ENCODE data around the gene DOCK3.

The DOCK3 gene

DNA sequence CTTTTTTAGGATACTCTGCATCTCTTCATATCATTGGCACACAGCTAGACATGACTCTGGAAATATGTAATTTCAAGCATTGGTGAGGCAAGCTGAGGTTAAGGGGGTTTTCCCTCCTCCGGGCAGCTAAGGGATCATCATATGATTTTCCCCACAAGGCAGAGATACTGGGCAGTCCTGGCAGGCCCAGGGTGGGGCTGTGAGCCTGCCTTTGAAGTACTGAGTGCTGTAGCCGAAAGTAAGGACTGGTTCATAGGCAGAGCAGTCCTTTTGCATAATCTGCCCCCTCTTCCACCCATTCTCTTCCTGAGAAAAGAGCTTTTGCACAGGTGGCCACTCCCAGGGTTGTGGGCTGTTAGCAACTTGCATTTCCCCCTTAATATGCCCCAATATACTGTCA, 541.6 kb downstream of the DOCK3 start:
- no peaks in the 10 kb centered on the region for H3K4me1 ChIP-seq (ENCODE audit: low read length)
- H3K9ac ChIP-seq (ENCODE audit: low read length) = no peak overlapping the region
- no peak overlapping the region for H3K4me3 ChIP-seq (ENCODE audit: low read length)
- no peaks in the 10 kb centered on the region for H3K27me3 ChIP-seq (ENCODE audit: low read depth, low read length)
- no peak overlapping the region for H3K4me2 ChIP-seq (ENCODE audit: low read length)
- H4K20me1 ChIP-seq (ENCODE audit: insufficient read depth, low read length) = no peaks in the 10 kb centered on the region
- H3K79me2 ChIP-seq (ENCODE audit: low read length) = no peaks in the 10 kb centered on the region
- TF ChIP-seq EZH2phosphoT487 (IDR thresholded peaks at IDR 0.05; ENCODE audit: low read depth) = no peak
- TF ChIP-seq, protein P1, sequence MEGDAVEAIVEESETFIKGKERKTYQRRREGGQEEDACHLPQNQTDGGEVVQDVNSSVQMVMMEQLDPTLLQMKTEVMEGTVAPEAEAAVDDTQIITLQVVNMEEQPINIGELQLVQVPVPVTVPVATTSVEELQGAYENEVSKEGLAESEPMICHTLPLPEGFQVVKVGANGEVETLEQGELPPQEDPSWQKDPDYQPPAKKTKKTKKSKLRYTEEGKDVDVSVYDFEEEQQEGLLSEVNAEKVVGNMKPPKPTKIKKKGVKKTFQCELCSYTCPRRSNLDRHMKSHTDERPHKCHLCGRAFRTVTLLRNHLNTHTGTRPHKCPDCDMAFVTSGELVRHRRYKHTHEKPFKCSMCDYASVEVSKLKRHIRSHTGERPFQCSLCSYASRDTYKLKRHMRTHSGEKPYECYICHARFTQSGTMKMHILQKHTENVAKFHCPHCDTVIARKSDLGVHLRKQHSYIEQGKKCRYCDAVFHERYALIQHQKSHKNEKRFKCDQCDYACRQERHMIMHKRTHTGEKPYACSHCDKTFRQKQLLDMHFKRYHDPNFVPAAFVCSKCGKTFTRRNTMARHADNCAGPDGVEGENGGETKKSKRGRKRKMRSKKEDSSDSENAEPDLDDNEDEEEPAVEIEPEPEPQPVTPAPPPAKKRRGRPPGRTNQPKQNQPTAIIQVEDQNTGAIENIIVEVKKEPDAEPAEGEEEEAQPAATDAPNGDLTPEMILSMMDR (IDR thresholded peaks at IDR 0.05; ENCODE audit: low read depth, low read length) = no peak
- no peak overlapping the region for H3K27ac ChIP-seq (ENCODE audit: low read length)
- H2AFZ ChIP-seq (ENCODE audit: low read depth, low read length) = no peak overlapping the region
- no peaks in the 10 kb centered on the region for H3K9me3 ChIP-seq (ENCODE audit: insufficient read depth, low read length)
- no peaks in the 10 kb centered on the region for H3K36me3 ChIP-seq (replicated peaks; ENCODE audit: low read depth, low read length)

DNA sequence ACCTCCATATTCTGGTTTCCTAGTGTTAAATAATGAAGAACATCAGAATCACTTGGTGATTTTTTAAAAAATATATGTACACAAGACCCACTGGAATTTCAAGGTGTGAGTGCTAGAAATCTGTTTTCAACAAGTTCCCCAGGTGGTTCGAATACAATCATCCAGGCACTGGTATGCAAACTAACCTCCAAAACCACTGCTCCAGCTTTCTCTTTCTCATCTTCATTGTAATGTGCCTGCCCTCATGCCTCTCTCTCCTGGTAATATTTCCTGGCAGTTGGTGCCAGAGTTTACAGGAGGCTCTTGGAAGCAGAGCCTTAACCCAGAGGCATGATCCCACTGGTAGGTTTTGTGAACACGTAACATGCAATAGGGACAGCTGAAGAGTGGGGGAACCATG, 547.2 kb downstream of the DOCK3 start:
- Histone ChIP-seq H3K27me3 (ENCODE audit: low read depth, low read length) (peaks cover 3% of the 10 kb centered on the region; the same call in 1 of the 2 replicates), H3K36me3 (replicated peaks; ENCODE audit: low read depth, low read length) (no peaks in the 10 kb centered on the region), H3K79me2 (ENCODE audit: low read length) (no peaks in the 10 kb centered on the region), H3K9me3 (ENCODE audit: insufficient read depth, low read length) (no peaks in the 10 kb centered on the region), H3K9ac (ENCODE audit: low read length) (no peak overlapping the region), H3K4me3 (ENCODE audit: low read length) (no peak overlapping the region), H3K4me1 (ENCODE audit: low read length) (no peaks in the 10 kb centered on the region), H3K4me2 (ENCODE audit: low read length) (no peak overlapping the region), H4K20me1 (ENCODE audit: insufficient read depth, low read length) (no peaks in the 10 kb centered on the region), H2AFZ (ENCODE audit: low read depth, low read length) (no peak overlapping the region), H3K27ac (ENCODE audit: low read length) (no peak overlapping the region)
- TF ChIP-seq, protein P1 (IDR thresholded peaks at IDR 0.05; ENCODE audit: low read depth, low read length) = no peak
- no peak for TF ChIP-seq EZH2phosphoT487 (IDR thresholded peaks at IDR 0.05; ENCODE audit: low read depth)

DNA sequence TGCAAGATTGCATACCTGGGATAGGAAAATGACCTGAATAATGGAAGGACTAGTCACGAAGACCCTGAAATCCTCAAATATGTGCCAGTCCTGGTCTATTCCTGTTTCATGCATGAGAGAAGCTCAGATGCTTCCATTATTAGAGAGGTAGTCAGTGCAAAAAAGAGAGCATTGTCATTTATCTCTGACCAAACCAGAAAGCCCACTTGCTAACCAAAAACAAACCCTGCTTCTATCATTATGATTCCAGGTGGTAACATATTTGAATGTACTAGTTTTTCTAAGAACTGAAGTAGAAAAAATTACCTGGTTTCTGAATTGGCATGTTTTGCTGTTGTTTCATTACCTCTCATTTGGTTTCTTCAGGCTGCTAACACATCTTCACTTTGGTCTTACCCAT, 549.6 kb downstream of the DOCK3 start:
- H3K9me3 ChIP-seq (ENCODE audit: insufficient read depth, low read length) = no peaks in the 10 kb centered on the region
- H3K27ac ChIP-seq (ENCODE audit: low read length) = no peak overlapping the region
- no peaks in the 10 kb centered on the region for H4K20me1 ChIP-seq (ENCODE audit: insufficient read depth, low read length)
- H3K4me2 ChIP-seq (ENCODE audit: low read length) = no peak overlapping the region
- H2AFZ ChIP-seq (ENCODE audit: low read depth, low read length) = no peak overlapping the region
- no peaks in the 10 kb centered on the region for H3K36me3 ChIP-seq (replicated peaks; ENCODE audit: low read depth, low read length)
- peaks cover 3% of the 10 kb centered on the region; the same call in 1 of the 2 replicates for H3K27me3 ChIP-seq (ENCODE audit: low read depth, low read length)
- H3K9ac ChIP-seq (ENCODE audit: low read length) = no peak overlapping the region
- TF ChIP-seq, protein P1 (IDR thresholded peaks at IDR 0.05; ENCODE audit: low read depth, low read length) = no peak
- H3K79me2 ChIP-seq (ENCODE audit: low read length) = no peaks in the 10 kb centered on the region
- no peak overlapping the region for H3K4me3 ChIP-seq (ENCODE audit: low read length)
- no peaks in the 10 kb centered on the region for H3K4me1 ChIP-seq (ENCODE audit: low read length)

DNA sequence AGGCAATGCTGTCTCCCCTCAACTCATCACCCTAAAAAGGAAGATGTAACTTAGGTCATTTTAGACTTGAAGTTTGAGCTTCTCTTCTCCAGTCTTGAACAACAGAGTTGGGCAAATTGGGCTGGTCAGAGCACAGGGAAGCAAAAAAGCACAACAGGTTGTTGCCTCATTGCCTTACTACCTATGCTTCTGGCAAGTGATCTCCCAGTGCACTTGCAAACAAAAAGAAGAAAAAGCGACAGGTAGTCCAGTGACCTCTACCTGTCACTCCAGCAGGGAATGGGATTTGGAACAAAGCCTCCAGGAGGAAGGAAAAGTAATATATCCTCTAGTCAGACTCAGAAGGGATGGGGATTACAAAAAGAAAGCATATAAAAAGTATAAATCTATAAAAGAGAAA, 550.1 kb downstream of the DOCK3 start:
- no peak overlapping the region for H3K4me2 ChIP-seq (ENCODE audit: low read length)
- peaks cover 3% of the 10 kb centered on the region; the same call in 1 of the 2 replicates for H3K27me3 ChIP-seq (ENCODE audit: low read depth, low read length)
- no peak overlapping the region for H3K4me3 ChIP-seq (ENCODE audit: low read length)
- H3K4me1 ChIP-seq (ENCODE audit: low read length) = no peaks in the 10 kb centered on the region
- H3K9me3 ChIP-seq (ENCODE audit: insufficient read depth, low read length) = no peaks in the 10 kb centered on the region
- no peaks in the 10 kb centered on the region for H3K79me2 ChIP-seq (ENCODE audit: low read length)
- H2AFZ ChIP-seq (ENCODE audit: low read depth, low read length) = no peak overlapping the region
- no peaks in the 10 kb centered on the region for H3K36me3 ChIP-seq (replicated peaks; ENCODE audit: low read depth, low read length)
- no peak overlapping the region for H3K9ac ChIP-seq (ENCODE audit: low read length)
- H3K27ac ChIP-seq (ENCODE audit: low read length) = no peak overlapping the region
- no peaks in the 10 kb centered on the region for H4K20me1 ChIP-seq (ENCODE audit: insufficient read depth, low read length)
- no peak for TF ChIP-seq EZH2phosphoT487 (IDR thresholded peaks at IDR 0.05; ENCODE audit: low read depth)
- TF ChIP-seq, protein P1 (IDR thresholded peaks at IDR 0.05; ENCODE audit: low read depth, low read length) = no peak
